Globus pallidus (tissue), 1 donor: ENCODE measurements around the gene COASY.

Experiments used
- DNase-seq: peaks from one replicate; pipeline ENCODE4 v3.0.0-alpha.2; 2015; ENCODE audit warnings: low spot score

COASY gene

GRCh38 chr17:42613699-42614295 lies 51.8 kb downstream of the COASY start:
- DNase-seq, result no peak
